IPS-20b (cell line): ENCODE results near the gene CLMN.
A peak's percentile ranks its signal among the peaks of the same experiment; 100 is the strongest.

Source experiments
- H3K27ac ChIP-seq: one replicate; pipeline ENCODE4 v1.5.1; 2013; ENCODE audit warnings: low read length
- H3K27me3 ChIP-seq: 2 replicates; pipeline ENCODE4 v1.6.1; 2013; ENCODE audit warnings: mild to moderate bottlenecking, low read length, inconsistent platforms; ENCODE audit not compliant: insufficient read depth
- H3K36me3 ChIP-seq: 2 replicates; pipeline ENCODE4 v1.6.1; 2013; ENCODE audit warnings: low read depth, mild to moderate bottlenecking, inconsistent platforms, low read length, moderate library complexity; ENCODE audit not compliant: insufficient read depth
- H3K4me1 ChIP-seq: 2 replicates; pipeline ENCODE4 v1.6.1; 2013; ENCODE audit warnings: mild to moderate bottlenecking, control low read depth, inconsistent platforms, low read length, moderate library complexity; ENCODE audit not compliant: insufficient read depth
- H3K4me3 ChIP-seq: 2 replicates; pipeline ENCODE4 v1.5.1; 2013; ENCODE audit warnings: mild to moderate bottlenecking, low read length, inconsistent platforms
- H3K9ac ChIP-seq: 2 replicates; pipeline ENCODE4 v1.6.1; 2013; ENCODE audit warnings: low read depth, mild to moderate bottlenecking, inconsistent platforms, low read length, moderate library complexity
- H3K9me3 ChIP-seq: 2 replicates; pipeline ENCODE4 v1.6.1; 2013; ENCODE audit warnings: mild to moderate bottlenecking, low read depth, low read length, inconsistent platforms; ENCODE audit not compliant: insufficient read depth

Gene CLMN

DNA sequence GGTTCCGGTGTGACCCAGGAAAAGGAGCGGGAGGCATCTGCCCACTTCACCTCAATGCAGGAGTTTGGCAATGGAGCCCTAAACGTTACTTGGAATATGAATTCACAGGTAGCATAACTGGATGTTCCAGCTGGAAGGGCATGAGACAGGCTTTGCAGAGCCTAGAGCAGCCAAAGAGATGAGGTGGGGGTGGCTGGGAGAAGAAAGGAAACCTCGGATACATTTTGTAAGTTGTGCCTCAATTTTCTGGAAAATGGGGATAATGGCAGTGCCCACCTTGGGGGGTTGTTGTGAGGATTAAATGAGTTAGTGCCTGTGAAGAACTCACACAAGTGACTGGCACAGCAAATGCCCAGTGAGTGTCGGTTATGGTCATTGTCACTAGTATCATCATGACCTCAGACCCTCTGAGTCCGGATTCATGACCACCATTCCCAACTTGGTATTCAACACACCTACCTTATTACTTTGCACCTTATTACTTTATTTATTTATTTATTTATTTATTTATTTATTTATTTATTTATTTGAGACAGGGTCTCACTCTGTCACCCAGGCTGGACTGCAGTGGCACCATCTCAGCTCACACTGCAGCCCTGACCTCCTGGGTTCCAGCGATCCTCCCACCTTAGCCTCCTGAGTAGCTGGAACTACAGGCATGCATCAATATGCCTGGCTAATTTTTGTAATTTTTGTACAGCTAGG is 56.0 kb downstream of the CLMN start:
- Histone ChIP-seq H3K27me3 (no peaks in the 10 kb centered on the region), H3K27ac (no peak overlapping the region), H3K4me1 (peaks cover 11% of the 10 kb centered on the region), H3K9me3 (no peaks in the 10 kb centered on the region), H3K9ac (no peak overlapping the region), H3K4me3 (no peak overlapping the region), H3K36me3 (no peaks in the 10 kb centered on the region)

DNA sequence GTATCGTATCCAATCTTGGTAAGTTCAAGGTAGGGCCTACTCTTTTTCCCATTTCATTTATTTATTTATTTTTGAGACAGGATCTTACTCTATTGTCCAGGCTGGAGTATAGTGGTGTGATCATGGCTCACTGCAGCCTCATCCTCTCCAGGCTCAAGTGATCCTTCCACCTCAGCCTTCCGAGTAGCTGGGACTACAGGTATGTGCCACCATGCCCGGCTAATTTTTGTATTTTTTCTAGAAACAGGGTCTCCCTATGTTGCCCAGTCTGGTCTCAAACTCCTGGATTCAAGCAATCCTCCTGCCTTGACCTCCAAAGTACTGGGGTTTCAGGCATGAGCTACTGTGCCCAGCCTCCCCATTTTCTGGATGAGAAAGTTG is 57.2 kb downstream of the CLMN start:
- no peaks in the 10 kb centered on the region for H3K9me3 ChIP-seq
- H3K4me3 ChIP-seq, result no peak overlapping the region
- H3K27me3 ChIP-seq, result no peaks in the 10 kb centered on the region
- H3K9ac ChIP-seq, result no peak overlapping the region
- no peak overlapping the region for H3K27ac ChIP-seq
- H3K4me1 ChIP-seq, result peaks cover 11% of the 10 kb centered on the region
- no peaks in the 10 kb centered on the region for H3K36me3 ChIP-seq

GRCh38 chr14:95261616-95262510 is 57.8 kb downstream of the CLMN start:
- Histone ChIP-seq H3K9ac (no peak overlapping the region), H3K4me1 (peaks cover 11% of the 10 kb centered on the region), H3K27ac (no peak overlapping the region), H3K36me3 (no peaks in the 10 kb centered on the region), H3K27me3 (no peaks in the 10 kb centered on the region), H3K4me3 (no peak overlapping the region), H3K9me3 (no peaks in the 10 kb centered on the region)

DNA sequence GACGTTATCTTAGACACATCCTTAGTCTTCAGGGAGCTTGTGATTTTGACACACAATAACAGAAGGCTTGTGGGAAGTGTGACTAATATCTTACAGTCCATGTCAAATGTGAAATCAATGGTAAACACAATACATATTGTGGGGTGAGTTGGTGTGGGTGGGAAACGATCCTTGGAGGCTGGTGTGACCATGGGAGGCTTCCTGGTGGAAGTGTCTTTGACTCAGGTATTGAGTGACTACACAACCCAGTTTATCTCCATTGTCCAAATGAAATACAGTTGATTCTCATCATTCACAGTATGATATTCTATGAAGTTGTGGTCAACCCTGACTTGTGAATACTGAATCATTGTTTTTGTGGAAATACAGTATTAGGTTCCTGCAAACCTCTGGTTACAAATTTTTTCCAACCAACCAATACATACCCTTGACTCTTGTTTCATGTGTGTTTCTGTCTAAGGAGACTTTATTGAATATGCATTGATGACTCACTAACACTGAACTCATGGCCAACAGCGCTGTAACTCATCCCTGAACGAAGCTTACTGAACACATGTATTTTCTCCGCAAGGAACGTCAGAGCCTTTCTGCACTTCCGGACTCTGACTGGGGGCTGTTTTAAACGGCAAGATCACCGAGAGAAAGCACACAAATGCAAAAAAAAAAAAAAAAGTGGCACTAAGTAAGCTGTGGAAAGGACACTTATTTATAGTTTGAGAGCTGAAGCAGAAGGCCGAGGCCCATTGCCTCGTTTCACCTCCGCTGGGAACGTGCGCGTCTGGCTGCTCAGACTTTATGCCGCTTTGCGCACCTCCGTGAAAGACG is 59.0 kb downstream of the CLMN start:
- Histone ChIP-seq H3K36me3 (no peaks in the 10 kb centered on the region), H3K4me1 (peaks cover 17% of the 10 kb centered on the region), H3K27ac (no peak overlapping the region), H3K27me3 (no peaks in the 10 kb centered on the region), H3K9me3 (no peaks in the 10 kb centered on the region), H3K9ac (no peak overlapping the region), H3K4me3 (no peak overlapping the region)

DNA sequence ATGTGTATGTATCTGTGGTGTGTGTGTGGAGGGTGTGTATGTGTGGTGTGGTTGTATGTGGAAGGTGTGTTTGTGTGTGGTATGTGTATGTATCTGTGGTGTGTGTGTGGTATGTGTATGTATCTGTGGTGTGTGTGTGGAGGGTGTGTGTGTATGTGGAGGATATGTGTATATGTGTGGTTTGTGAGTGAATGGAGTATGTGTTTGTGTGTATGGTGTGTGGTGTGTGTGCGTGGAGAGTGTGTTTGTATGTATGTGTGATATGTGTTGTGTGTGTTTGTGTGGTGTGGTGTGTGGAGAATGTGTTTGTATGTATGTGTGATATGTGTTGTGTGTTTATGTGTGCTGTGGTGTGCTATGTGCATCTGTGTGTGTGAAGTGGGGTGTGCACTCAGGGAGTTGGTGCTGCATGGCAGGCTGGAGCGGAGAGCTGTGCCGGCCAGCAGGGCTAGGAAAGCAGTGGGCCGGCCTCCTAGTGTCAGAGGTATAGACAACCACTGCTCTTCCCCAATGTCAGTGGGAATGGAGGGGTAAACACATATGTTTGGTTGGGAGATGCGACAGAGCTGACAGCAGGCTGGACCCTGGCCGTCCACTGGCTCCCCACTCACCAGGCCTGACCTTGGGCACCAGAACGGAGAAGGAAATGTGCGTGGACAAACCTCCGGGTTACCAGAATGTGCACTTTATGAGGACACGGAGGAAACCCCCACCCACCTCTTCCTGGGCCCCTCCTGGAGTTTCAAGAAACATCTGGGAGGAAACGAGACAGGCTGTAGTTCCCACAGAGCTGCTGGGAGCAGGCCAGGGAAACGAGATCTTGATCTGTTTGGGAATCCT is 60.7 kb downstream of the CLMN start:
- Histone ChIP-seq H3K9me3 (no peaks in the 10 kb centered on the region), H3K36me3 (no peaks in the 10 kb centered on the region), H3K4me3 (no peak overlapping the region), H3K27me3 (no peaks in the 10 kb centered on the region), H3K4me1 (peaks cover 23% of the 10 kb centered on the region; the same call in 1 of the 2 replicates), H3K9ac (no peak overlapping the region), H3K27ac (no peak overlapping the region)

DNA sequence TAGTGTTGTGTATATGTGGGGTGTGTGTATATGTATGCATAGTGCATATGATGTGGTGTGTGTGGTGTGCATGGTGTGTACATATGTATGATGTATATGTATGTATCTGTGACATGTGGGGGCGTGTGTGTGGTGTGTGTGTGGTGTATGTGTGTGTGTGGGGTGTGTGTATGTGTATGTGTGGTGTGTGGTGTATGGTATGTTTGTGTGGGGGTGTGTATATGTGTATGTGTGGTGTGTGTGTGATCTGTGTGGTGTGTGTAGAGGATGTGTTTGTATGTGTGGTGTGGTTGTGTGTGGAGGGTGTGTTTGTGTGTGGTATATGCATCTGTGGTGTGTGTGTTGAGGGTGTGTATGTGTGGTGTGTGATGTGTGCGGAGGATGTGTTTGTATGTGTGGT is 61.6 kb downstream of the CLMN start:
- no peak overlapping the region for H3K4me3 ChIP-seq
- H3K27ac ChIP-seq, result no peak overlapping the region
- H3K9me3 ChIP-seq, result no peaks in the 10 kb centered on the region
- peaks cover 25% of the 10 kb centered on the region for H3K4me1 ChIP-seq
- no peaks in the 10 kb centered on the region for H3K36me3 ChIP-seq
- H3K27me3 ChIP-seq, result no peaks in the 10 kb centered on the region
- H3K9ac ChIP-seq, result no peak overlapping the region

DNA sequence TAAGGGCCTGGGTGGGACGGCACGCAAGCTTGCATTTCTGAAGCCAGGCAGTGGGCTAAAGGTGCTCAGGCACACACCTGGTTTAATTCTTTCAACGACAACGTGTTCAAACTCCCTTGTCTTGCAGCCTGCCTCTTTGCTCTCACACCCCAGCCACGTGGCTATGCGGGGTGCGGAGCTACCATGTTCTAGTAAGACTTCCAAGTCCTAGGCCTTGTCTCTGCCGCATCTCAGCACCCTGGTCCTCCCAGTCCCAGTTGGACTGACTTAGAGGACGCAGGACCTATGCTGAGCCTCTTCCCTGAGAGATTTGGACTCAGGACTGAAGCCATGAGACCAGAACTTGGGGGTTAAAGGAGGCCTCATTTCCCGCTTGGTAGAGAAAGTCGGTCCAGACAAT is 62.2 kb downstream of the CLMN start:
- Histone ChIP-seq H3K27me3 (no peaks in the 10 kb centered on the region), H3K9ac (no peak overlapping the region), H3K36me3 (no peaks in the 10 kb centered on the region), H3K27ac (no peak overlapping the region), H3K4me1 (peaks cover 27% of the 10 kb centered on the region), H3K4me3 (no peak overlapping the region), H3K9me3 (no peaks in the 10 kb centered on the region)

- Histone ChIP-seq H3K27me3 (no peaks in the 10 kb centered on the region), H3K9ac (no peak overlapping the region), H3K9me3 (no peaks in the 10 kb centered on the region), H3K4me3 (no peak overlapping the region), H3K27ac (no peak overlapping the region), H3K36me3 (no peaks in the 10 kb centered on the region), H3K4me1 (peaks cover 27% of the 10 kb centered on the region)
Measured at GRCh38 chr14:95256776-95257060, 63.0 kb downstream of the CLMN start.

- no peak overlapping the region for H3K4me3 ChIP-seq
Measured at GRCh38 chr14:95256002-95256775, 63.5 kb downstream of the CLMN start.

DNA sequence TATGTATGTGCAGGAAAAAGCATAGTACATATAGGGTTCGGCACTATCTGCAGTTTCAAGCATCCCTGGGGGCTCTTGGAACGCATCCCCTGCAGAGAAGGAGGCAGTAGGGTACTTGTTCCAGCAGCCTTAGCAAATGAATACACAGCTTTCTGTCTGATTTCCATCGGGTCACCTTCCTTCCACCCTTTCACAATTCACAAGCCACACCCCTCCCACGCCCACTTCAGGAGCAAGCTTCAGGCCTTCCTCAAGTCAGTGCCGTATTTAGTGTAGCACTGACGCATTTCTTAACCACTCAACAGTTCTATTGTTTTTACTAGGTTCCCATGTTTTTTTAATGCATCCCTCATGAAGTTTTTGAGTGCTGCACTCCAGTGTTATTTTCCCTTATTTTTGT is 64.2 kb downstream of the CLMN start:
- Histone ChIP-seq H3K9me3 (no peaks in the 10 kb centered on the region), H3K27ac (no peak overlapping the region), H3K27me3 (no peaks in the 10 kb centered on the region), H3K4me1 (peaks cover 27% of the 10 kb centered on the region), H3K36me3 (no peaks in the 10 kb centered on the region), H3K9ac (no peak overlapping the region), H3K4me3 (peak overlapping the region; percentile 42; the same call in 1 of the 2 replicates)

More at GRCh38 chr14:95256002-95256775, 63.5 kb downstream of the CLMN start:
- Histone ChIP-seq H3K4me1 (peaks cover 27% of the 10 kb centered on the region), H3K27me3 (no peaks in the 10 kb centered on the region), H3K36me3 (no peaks in the 10 kb centered on the region), H3K27ac (no peak overlapping the region), H3K9me3 (no peaks in the 10 kb centered on the region), H3K9ac (no peak overlapping the region)
